Spinal cord (tissue), 10 donors: ENCODE data around the gene ENPP1. TPM values are rescaled to one million over a fixed set of nuclear protein-coding genes. Genes with fewer than 3 reads are reported as not detected.

ENCODE experiments used
- DNase-seq, 6 donors: peaks; one replicate each; pipeline versions ENCODE4 v3.0.0 to v3.0.0-alpha.2; 2013 to 2015; ENCODE audit warnings: low spot score in 6 of 6, low read depth in 4 of 6
- H3K27ac ChIP-seq: one replicate; pipeline ENCODE4 v1.5.1; 2013; ENCODE audit warnings: low read depth, low read length, control low read depth
- H3K27me3 ChIP-seq: one replicate; pipeline ENCODE4 v1.6.1; 2013; ENCODE audit warnings: low read length; ENCODE audit not compliant: control insufficient read depth, insufficient read depth
- H3K36me3 ChIP-seq: one replicate; pipeline ENCODE4 v1.6.1; 2013; ENCODE audit warnings: low read length; ENCODE audit not compliant: control insufficient read depth, insufficient read depth
- H3K4me1 ChIP-seq: one replicate; pipeline ENCODE4 v1.6.1; 2013; ENCODE audit warnings: low read length; ENCODE audit not compliant: control insufficient read depth, insufficient read depth
- H3K4me3 ChIP-seq: one replicate; pipeline ENCODE4 v1.5.1; 2013; ENCODE audit warnings: low read depth, low read length, control low read depth
- H3K9me3 ChIP-seq: one replicate; pipeline ENCODE4 v1.6.1; 2013; ENCODE audit warnings: low read length; ENCODE audit not compliant: control insufficient read depth, insufficient read depth
- WGBS: methylation state at CpG from one replicate; pipeline ENCODE4 v1.1.5; 2013; ENCODE audit warnings: missing lambda C conversion rate; ENCODE audit not compliant: insufficient coverage; 5-methylcytosine and 5-hydroxymethylcytosine counted together
- polyA plus RNA-seq, 2 donors: library from polyadenylated mRNA; unstranded; fragments of 120-200 nt; gene quantifications; one replicate each; pipeline ENCODE4 v1.2.1, GENCODE V29; 2013; ENCODE audit not compliant: insufficient read length in 2 of 2
- total RNA-seq, 2 donors: library from RNA; depleted of rRNA in 1 of 2; stranded (reverse); fragments of 120-200 nt in 1 of 2; fragments of >200 nt in 1 of 2; gene quantifications; one replicate each; pipeline versions ENCODE4 v1.2.3 to v1.2.4, GENCODE V29; 2013 to 2014
- donor health status: healthy.

The ENPP1 gene
- total and polyA plus RNA-seq, 4 donors = 2.1 to 10.8 (median 4.8) TPM

GRCh38 chr6:131781687-131782086 is 26.1 kb upstream of the ENPP1 start:
- 91% methylated on average over 2 of the region's 3 CpGs for WGBS
- no peaks in the 10 kb centered on the region for H3K4me1 ChIP-seq

GRCh38 chr6:131782764-131783163 is 25.1 kb upstream of the ENPP1 start:
- H3K27me3 ChIP-seq = no peaks in the 10 kb centered on the region
- no peaks in the 10 kb centered on the region for H3K36me3 ChIP-seq
- no peak for DNase-seq
- H3K4me1 ChIP-seq = no peaks in the 10 kb centered on the region
- H3K4me3 ChIP-seq = no peak overlapping the region
- 88% methylated on average over 1 of the region's 1 CpG for WGBS
- no peak overlapping the region for H3K27ac ChIP-seq
- peaks cover 2% of the 10 kb centered on the region for H3K9me3 ChIP-seq

More at GRCh38 chr6:131781687-131782086, 26.1 kb upstream of the ENPP1 start:
- no peak overlapping the region for H3K4me3 ChIP-seq
- H3K36me3 ChIP-seq = no peaks in the 10 kb centered on the region
- peaks cover 2% of the 10 kb centered on the region for H3K9me3 ChIP-seq
- no peaks in the 10 kb centered on the region for H3K27me3 ChIP-seq
- H3K27ac ChIP-seq = no peak overlapping the region
- no peak for DNase-seq

GRCh38 chr6:131784561-131784960 is 23.3 kb upstream of the ENPP1 start:
- no peaks in the 10 kb centered on the region for H3K27me3 ChIP-seq
- H3K36me3 ChIP-seq = no peaks in the 10 kb centered on the region
- peaks cover 2% of the 10 kb centered on the region for H3K9me3 ChIP-seq
- no peak for DNase-seq
- no peaks in the 10 kb centered on the region for H3K4me1 ChIP-seq
- H3K27ac ChIP-seq = no peak overlapping the region
- no peak overlapping the region for H3K4me3 ChIP-seq
- whole genome bisulfite sequencing = 100% methylated on average over 1 of the region's 1 CpG

GRCh38 chr6:131787079-131787478 is 20.7 kb upstream of the ENPP1 start:
- Histone ChIP-seq H3K27me3 (no peaks in the 10 kb centered on the region), H3K4me3 (no peak overlapping the region), H3K9me3 (no peaks in the 10 kb centered on the region), H3K4me1 (no peaks in the 10 kb centered on the region), H3K27ac (no peak overlapping the region), H3K36me3 (no peaks in the 10 kb centered on the region)
- DNase-seq = no peak

GRCh38 chr6:131787766-131788712 is 19.8 kb upstream of the ENPP1 start:
- Histone ChIP-seq H3K27ac (no peak overlapping the region), H3K4me1 (no peaks in the 10 kb centered on the region), H3K27me3 (no peaks in the 10 kb centered on the region), H3K36me3 (no peaks in the 10 kb centered on the region), H3K9me3 (no peaks in the 10 kb centered on the region), H3K4me3 (no peak overlapping the region)
- DNase-seq = peak in 2 of 6 donors; percentile 50 to 51
- WGBS = 45% methylated on average over 5 of the region's 8 CpGs

GRCh38 chr6:131789219-131789618 is 18.6 kb upstream of the ENPP1 start:
- Histone ChIP-seq H3K27ac (no peak overlapping the region), H3K4me3 (no peak overlapping the region), H3K27me3 (no peaks in the 10 kb centered on the region), H3K9me3 (no peaks in the 10 kb centered on the region), H3K4me1 (no peaks in the 10 kb centered on the region), H3K36me3 (no peaks in the 10 kb centered on the region)
- 100% methylated on average over 1 of the region's 1 CpG for whole genome bisulfite sequencing
- no peak for DNase-seq

- DNase-seq = no peak
Observed at GRCh38 chr6:131791476-131791875, 16.3 kb upstream of the ENPP1 start.

GRCh38 chr6:131792091-131792496 is 15.7 kb upstream of the ENPP1 start:
- H3K27me3 ChIP-seq = no peaks in the 10 kb centered on the region
- 92% methylated on average over 6 of the region's 6 CpGs for WGBS
- no peak for DNase-seq
- H3K9me3 ChIP-seq = no peaks in the 10 kb centered on the region
- H3K4me1 ChIP-seq = no peaks in the 10 kb centered on the region
- H3K27ac ChIP-seq = no peak overlapping the region
- H3K36me3 ChIP-seq = no peaks in the 10 kb centered on the region
- H3K4me3 ChIP-seq = no peak overlapping the region

More at GRCh38 chr6:131791476-131791875, 16.3 kb upstream of the ENPP1 start:
- WGBS = 0% methylated on average over 1 of the region's 5 CpGs
- no peak overlapping the region for H3K4me3 ChIP-seq
- H3K27ac ChIP-seq = no peak overlapping the region
- H3K27me3 ChIP-seq = no peaks in the 10 kb centered on the region
- no peaks in the 10 kb centered on the region for H3K36me3 ChIP-seq
- H3K4me1 ChIP-seq = no peaks in the 10 kb centered on the region
- no peaks in the 10 kb centered on the region for H3K9me3 ChIP-seq

- Histone ChIP-seq H3K9me3 (no peaks in the 10 kb centered on the region), H3K27ac (no peak overlapping the region), H3K4me3 (no peak overlapping the region), H3K27me3 (no peaks in the 10 kb centered on the region), H3K36me3 (no peaks in the 10 kb centered on the region), H3K4me1 (no peaks in the 10 kb centered on the region)
- WGBS = no CpG with 5 or more reads among the region's 2 CpGs
- DNase-seq = no peak
Observed at GRCh38 chr6:131795366-131795765, 12.5 kb upstream of the ENPP1 start.

GRCh38 chr6:131802347-131802746 is 5.5 kb upstream of the ENPP1 start:
- Histone ChIP-seq H3K27me3 (peaks cover 2% of the 10 kb centered on the region), H3K9me3 (no peaks in the 10 kb centered on the region), H3K4me3 (no peak overlapping the region), H3K36me3 (no peaks in the 10 kb centered on the region), H3K27ac (no peak overlapping the region), H3K4me1 (no peaks in the 10 kb centered on the region)
- DNase-seq = no peak
- WGBS = no CpG with 5 or more reads among the region's 2 CpGs
